DMS114 treated with DMSO at 0.1 percent for 48 hours (cell line): ENCODE results near the gene PRR16.

ENCODE experiments used
- DNase-seq: peaks from one replicate; lab custom pipeline; 2025; ENCODE audit not compliant: unreplicated experiment; lab: John Stamatoyannopoulos, UW

PRR16 gene

DNA sequence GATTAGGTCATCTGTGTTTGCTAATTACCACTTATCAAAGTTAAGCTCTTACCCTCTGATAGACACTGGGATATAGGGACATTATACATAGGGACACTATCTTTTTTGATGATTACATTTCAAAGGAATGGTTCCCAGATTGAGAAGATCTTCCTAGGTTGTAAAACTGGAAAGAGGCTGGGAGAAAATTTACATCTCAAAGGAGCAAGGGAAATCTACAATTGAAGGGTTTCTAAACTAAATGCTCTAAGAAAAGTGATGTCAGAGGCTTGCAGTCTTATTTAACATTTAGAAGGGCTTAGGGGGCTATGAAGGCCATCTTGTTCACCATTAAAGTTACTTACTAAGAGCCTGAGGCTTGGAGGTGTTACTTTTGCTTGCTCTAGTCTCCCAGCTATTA is 242.8 kb downstream of the PRR16 start:
- no peak for DNase-seq

DNA sequence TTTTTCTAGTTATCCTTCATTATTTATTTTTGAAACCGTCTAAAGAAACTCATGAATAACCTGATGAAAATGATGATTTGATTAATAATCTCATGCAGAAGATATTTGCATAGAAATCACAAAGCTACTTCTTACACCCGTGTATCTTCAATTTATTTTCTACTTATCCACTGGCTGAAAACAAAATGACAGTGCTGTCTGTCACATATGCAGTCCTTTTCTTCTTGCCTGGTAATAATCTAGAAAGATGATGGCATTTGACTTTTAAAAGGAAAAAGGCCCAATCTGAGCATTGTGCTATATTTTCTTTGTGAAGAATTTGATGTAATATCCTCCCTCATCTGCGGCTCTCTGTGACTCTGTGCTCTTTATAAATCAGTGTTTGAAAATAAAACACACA is 253.3 kb downstream of the PRR16 start:
- DNase-seq, result no peak

DNA sequence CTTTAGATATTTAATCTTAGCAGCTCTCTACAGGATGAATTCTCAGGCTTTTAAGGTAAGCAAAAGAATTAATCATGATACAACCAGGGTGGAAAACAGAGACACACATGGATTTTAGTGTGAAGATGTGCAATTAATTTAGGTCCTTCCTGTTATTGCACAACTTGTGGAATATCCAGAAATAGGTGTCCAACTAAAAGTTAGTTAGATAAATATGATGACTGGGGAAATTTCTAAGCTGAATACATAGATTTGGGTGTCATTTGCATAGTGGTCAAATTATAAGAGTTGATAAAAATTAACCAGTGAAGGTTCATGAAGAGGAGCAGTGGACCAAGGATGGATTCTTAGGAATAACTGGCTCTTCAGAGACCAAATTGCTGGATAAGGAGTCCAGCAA is 266.1 kb downstream of the PRR16 start:
- DNase-seq, result no peak

DNA sequence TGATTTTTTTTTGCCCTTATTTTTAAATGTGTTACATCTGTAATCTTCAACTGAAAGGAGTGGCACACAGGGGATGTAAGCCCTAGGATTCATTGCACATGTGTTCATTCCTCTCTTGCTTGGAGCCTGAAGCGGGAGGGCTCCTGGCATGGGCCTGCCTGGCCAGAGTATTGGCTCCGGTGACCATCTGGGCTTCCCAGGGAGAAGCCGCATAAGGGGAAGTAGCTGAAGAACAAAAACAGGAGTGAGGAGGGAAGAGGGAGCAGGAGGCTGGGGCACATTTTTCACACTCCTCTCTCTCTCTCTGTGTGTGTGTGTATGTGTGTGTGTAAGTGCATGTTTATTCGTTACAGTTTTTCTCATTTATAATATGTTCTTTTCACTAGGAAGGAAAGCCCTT is 269.9 kb downstream of the PRR16 start:
- no peak for DNase-seq

DNA sequence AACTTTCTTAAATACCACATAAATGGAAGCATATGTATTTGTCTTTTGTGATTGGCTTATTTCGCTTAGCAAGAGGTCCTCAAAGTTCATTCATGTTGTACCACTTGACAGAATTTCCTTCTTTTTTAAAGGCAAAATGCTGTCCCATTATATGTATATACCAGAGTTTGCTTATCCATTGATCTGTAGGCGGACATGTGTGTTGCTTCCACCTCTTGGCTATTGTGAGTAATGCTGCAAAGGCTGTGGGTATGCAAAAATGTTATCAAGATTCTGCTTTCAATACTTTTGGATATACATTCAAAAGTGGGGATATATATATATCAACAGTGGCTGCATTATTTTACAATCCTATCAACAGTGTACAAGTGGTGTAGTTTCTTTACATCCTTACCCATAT is 271.0 kb downstream of the PRR16 start:
- no peak for DNase-seq
